Activated CD8-positive, alpha-beta T cell treated with anti-CD3 and anti-CD28 coated beads for 36 hours (primary cell): ENCODE measurements around the gene CRACDL. TPM values are rescaled to one million over a fixed set of nuclear protein-coding genes. Genes with fewer than 3 reads are reported as not detected.

ENCODE experiments used
- ATAC-seq: fragments of 200-7000 bp; cut with Tn5 transposase; one replicate; pipeline ENCODE4 v1.10.0; 2021; ENCODE audit warnings: mild to moderate bottlenecking, moderate library complexity
- CTCF ChIA-PET: fragments of 350-600 bp; sonication (Branson Sonifier 250); formaldehyde crosslinking; loops from one replicate; lab custom pipeline; 2021; ENCODE audit warnings: antibody characterized with exemption; lab: Charles Lee
- POLR2A ChIA-PET: fragments of 350-600 bp; sonication (Branson Sonifier 250); formaldehyde crosslinking; loops from one replicate; lab custom pipeline; 2021; ENCODE audit warnings: antibody characterized with exemption; lab: Charles Lee
- DNase-seq: peaks from one replicate; pipeline ENCODE4 v3.0.0-alpha.2; 2020
- H3K27ac Mint-ChIP-seq: one replicate; pipeline ENCODE4 v1.8.0; 2021; ENCODE audit warnings: mild to moderate bottlenecking, mixed read lengths
- H3K27me3 Mint-ChIP-seq: one replicate; pipeline ENCODE4 v1.8.0; 2021; ENCODE audit warnings: mixed read lengths
- H3K36me3 Mint-ChIP-seq: one replicate; pipeline ENCODE4 v1.8.0; 2021; ENCODE audit warnings: low read depth, mixed read lengths
- H3K4me1 Mint-ChIP-seq: one replicate; pipeline ENCODE4 v1.8.0; 2021; ENCODE audit warnings: low read depth, mixed read lengths
- H3K4me3 Mint-ChIP-seq: one replicate; pipeline ENCODE4 v1.8.0; 2021; ENCODE audit warnings: mild to moderate bottlenecking, moderate library complexity, mixed read lengths
- H3K9me3 Mint-ChIP-seq: one replicate; pipeline ENCODE4 v1.8.0; 2021; ENCODE audit warnings: mixed read lengths
- intact Hi-C: fragments of 100-400 bp; cut with micrococcal nuclease; formaldehyde crosslinking; loops from one replicate; pipeline ENCODE4 v1.10.0; 2022
- total RNA-seq, 2 experiments: library from RNA; stranded (reverse); gene quantifications; one replicate each; pipeline ENCODE4 v1.2.3, GENCODE V29; 2021
- TF ChIP-seq, protein P1 (sequence below): fragments of 200-600 bp; IDR thresholded peaks from one replicate; pipeline ENCODE4 v1.8.0; 2022; ENCODE audit warnings: antibody characterized with exemption, mild to moderate bottlenecking

Gene CRACDL
- total RNA-seq, 2 experiments from 2014 or later: 0.09 to 0.38 TPM

DNA sequence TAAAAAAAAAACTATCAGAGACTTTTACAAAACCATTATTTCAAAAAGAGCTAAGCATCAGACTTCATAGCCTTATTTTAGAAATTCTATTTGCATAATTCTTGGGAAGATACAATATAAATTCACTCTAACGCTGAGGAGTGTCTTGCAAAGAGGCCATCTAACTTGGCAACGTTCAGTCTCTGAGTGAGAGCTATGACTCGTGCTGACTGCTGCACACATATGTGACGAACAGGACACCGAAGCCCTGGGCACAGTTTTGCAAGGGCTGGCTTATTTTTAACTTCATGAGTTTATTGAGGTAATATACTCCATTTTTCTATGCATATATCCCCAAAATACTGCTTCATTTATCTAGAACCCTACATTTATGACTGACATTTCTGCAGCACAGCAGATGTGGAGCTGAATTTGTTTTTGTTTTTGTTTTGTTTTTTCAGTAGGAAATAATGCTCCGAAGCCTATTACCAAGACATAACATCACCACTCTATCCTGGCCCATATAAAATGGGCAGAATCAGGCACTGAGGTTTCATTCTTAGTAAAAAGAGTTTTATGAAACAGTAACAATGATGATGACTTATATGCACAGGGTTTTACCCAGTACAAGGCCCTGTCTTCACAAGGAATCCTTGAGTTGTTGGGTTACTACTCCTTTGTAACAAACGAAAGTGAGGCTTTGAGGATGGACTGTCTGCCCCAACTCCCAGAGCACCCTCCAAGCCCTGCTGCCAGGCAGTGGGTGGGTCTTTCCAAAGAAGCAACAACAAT is 68.3 kb downstream of the CRACDL start:
- DNase-seq: no peak
- intact Hi-C loops: no loop called here
- H3K9me3 Mint-ChIP-seq: no peaks in the 10 kb centered on the region
- CTCF ChIA-PET: no interaction called here
- no peaks in the 10 kb centered on the region for H3K4me1 Mint-ChIP-seq
- TF ChIP-seq, protein P1, sequence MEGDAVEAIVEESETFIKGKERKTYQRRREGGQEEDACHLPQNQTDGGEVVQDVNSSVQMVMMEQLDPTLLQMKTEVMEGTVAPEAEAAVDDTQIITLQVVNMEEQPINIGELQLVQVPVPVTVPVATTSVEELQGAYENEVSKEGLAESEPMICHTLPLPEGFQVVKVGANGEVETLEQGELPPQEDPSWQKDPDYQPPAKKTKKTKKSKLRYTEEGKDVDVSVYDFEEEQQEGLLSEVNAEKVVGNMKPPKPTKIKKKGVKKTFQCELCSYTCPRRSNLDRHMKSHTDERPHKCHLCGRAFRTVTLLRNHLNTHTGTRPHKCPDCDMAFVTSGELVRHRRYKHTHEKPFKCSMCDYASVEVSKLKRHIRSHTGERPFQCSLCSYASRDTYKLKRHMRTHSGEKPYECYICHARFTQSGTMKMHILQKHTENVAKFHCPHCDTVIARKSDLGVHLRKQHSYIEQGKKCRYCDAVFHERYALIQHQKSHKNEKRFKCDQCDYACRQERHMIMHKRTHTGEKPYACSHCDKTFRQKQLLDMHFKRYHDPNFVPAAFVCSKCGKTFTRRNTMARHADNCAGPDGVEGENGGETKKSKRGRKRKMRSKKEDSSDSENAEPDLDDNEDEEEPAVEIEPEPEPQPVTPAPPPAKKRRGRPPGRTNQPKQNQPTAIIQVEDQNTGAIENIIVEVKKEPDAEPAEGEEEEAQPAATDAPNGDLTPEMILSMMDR: no peak
- ATAC-seq: no peak
- peaks cover 2% of the 10 kb centered on the region for H3K27me3 Mint-ChIP-seq
- POLR2A ChIA-PET: interaction anchor here (0.6 to 0.8 kb wide), 2 partner anchors 214 to 259 kb away, joined by 3 to 4 read pairs; no protein-coding TSS in a partner anchor
- no peaks in the 10 kb centered on the region for H3K36me3 Mint-ChIP-seq
- no peak overlapping the region for H3K27ac Mint-ChIP-seq
- no peak overlapping the region for H3K4me3 Mint-ChIP-seq

DNA sequence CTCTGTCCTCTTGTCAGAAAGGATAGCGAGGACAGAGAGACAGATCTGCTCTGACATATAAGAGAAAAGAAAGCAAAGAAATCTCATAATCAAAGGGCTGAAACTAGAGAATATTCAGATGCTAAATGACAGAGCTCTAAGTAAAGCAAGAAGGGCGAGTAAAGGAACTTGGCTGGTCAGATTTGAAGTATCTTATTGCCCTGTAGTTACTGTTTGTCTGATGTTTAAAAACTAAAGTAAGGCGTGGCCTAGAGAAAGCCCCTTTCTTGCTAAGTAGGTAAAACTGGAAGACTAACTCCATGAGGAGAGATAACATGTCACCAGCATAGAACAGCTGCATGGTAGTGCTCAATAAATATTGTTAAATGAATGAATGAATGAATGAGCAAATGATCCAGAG is 70.0 kb downstream of the CRACDL start:
- Mint-ChIP-seq H3K9me3 (peaks cover 8% of the 10 kb centered on the region), H3K4me1 (no peaks in the 10 kb centered on the region), H3K27me3 (peaks cover 2% of the 10 kb centered on the region), H3K4me3 (no peak overlapping the region), H3K36me3 (no peaks in the 10 kb centered on the region), H3K27ac (no peak overlapping the region)
- TF ChIP-seq, protein P1: no peak
- ATAC-seq (no peak), DNase-seq (no peak)
- ChIA-PET CTCF (interaction anchor here (1.2 kb wide), 1 partner anchor 17 kb away, joined by 3 read pairs; no protein-coding TSS in a partner anchor), POLR2A (no interaction called here)
- intact Hi-C loops: no loop called here

DNA sequence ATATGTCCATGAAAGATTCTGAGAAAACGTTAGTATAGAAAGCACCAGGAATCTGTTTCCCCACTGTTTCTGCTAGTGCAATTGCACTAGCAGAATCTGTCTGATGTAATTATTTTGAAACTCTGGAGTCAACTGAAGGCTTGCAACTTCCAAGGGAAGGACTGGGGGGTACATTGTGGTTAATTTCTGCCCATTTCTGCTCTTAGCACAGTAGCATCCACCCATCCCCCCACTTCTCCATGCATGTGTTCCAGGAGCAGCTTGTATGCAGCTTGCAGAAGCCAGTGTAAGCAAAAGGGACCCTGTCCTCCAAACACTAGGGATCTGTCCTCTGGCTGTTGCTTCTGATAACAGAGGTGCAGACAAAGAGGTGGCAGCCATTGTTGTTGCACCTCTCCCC is 74.4 kb downstream of the CRACDL start:
- H3K4me3 Mint-ChIP-seq: no peak overlapping the region
- ATAC-seq (no peak), DNase-seq (no peak)
- H3K9me3 Mint-ChIP-seq: peaks cover 28% of the 10 kb centered on the region
- POLR2A ChIA-PET: no interaction called here
- no peaks in the 10 kb centered on the region for H3K36me3 Mint-ChIP-seq
- CTCF ChIA-PET: no interaction called here
- no peaks in the 10 kb centered on the region for H3K4me1 Mint-ChIP-seq
- peaks cover 2% of the 10 kb centered on the region for H3K27me3 Mint-ChIP-seq
- no peak overlapping the region for H3K27ac Mint-ChIP-seq
- intact Hi-C loops: no loop called here
- TF ChIP-seq, protein P1: no peak

DNA sequence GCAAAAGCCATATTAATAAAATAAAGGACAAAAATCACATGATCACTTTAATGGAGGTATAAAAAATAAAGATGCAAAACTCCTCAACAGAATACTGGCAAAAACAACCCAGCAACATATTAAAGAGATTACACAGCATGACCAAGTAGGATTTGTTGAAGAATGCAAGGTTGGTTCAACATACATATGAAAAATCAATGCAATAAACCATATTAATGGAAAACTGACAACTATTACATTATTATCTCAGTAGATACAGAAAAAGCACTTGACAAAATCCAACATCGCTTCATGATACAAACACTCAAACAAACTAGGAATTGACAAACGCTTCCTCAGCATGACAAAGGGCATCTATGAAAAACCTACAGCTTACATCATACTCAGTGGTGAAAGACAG is 76.7 kb downstream of the CRACDL start:
- POLR2A ChIA-PET: no interaction called here

DNA sequence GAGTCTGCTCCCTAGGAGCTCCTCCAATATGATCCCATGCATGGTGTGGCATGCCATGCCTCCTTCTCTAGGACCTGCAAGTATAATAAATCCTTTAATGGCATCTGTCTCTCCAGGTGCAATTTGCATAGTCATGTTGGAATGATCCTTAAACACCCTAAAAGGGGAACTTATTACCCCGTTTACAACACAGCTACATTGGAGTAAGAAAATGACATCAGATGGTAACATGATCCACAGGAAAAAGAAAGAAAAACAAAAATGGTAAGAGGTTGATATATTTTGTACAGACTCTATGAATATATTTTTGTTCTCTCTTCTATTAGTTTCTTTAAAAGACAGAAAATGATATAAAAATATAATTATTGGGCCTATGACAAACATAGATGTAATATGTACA is 79.0 kb downstream of the CRACDL start:
- intact Hi-C loops: no loop called here
- H3K27me3 Mint-ChIP-seq: peaks cover under 1% of the 10 kb centered on the region
- DNase-seq: no peak
- H3K4me3 Mint-ChIP-seq: no peak overlapping the region
- ChIA-PET POLR2A (no interaction called here), CTCF (interaction anchor here (0.7 to 1.6 kb wide), 5 partner anchors 20 to 288 kb away, joined by 3 to 4 read pairs (median 3); no protein-coding TSS in a partner anchor)
- H3K4me1 Mint-ChIP-seq: no peaks in the 10 kb centered on the region
- no peaks in the 10 kb centered on the region for H3K36me3 Mint-ChIP-seq
- no peak overlapping the region for H3K27ac Mint-ChIP-seq
- H3K9me3 Mint-ChIP-seq: peaks cover 33% of the 10 kb centered on the region
- TF ChIP-seq, protein P1: no peak
- no peak for ATAC-seq

More for the DNA sequence above, 76.7 kb downstream of the CRACDL start:
- no peaks in the 10 kb centered on the region for H3K4me1 Mint-ChIP-seq
- DNase-seq (no peak), ATAC-seq (no peak)
- no peaks in the 10 kb centered on the region for H3K36me3 Mint-ChIP-seq
- CTCF ChIA-PET: no interaction called here
- H3K4me3 Mint-ChIP-seq: no peak overlapping the region
- H3K27ac Mint-ChIP-seq: no peak overlapping the region
- H3K9me3 Mint-ChIP-seq: peaks cover 39% of the 10 kb centered on the region
- TF ChIP-seq, protein P1: no peak
- peaks cover 2% of the 10 kb centered on the region for H3K27me3 Mint-ChIP-seq
- intact Hi-C loops: no loop called here
